Astrocyte of the spinal cord (primary cell): ENCODE results near the gene RBP3.

ENCODE experiments used
- DNase-seq: peaks from one replicate; pipeline ENCODE4 v3.0.0; 2011; ENCODE audit warnings: low read depth, low spot score
- H3K4me3 ChIP-seq: 2 replicates; pipeline ENCODE4 v1.5.1; 2011; ENCODE audit warnings: low read depth, mild to moderate bottlenecking, low read length, moderate library complexity
- CTCF ChIP-seq: IDR thresholded peaks from 2 replicates; pipeline ENCODE4 v1.5.1; 2012; ENCODE audit warnings: low read depth, mild to moderate bottlenecking, low read length, inconsistent platforms
- in situ Hi-C: cut with HindIII; loops from 2 replicates; pipeline ENCODE4 v1.10.0; 2017; ENCODE audit warnings: low sequenced_read_pairs

Gene RBP3

DNA sequence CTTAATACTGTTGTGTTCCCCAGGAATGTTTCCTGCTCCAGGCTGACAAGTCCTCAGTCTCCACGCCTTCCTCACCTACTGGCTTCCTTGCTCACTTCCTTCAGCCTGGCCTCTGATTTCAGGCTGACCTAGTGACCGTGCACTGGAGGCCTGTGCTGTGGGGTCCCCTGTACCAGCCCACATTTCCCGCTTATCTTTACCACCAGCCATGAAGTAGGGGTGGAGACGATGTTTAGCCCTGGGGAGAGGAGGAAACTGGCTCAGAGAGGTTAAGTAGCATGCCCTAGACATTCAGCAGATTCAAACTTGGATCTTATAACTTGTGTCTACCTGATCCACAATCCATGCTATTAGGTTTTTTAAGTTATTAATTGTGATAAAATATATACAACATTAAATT, 40.7 kb downstream of the RBP3 start:
- H3K4me3 ChIP-seq = no peak overlapping the region
- in situ Hi-C loops = no loop called here
- no peak for TF ChIP-seq CTCF
- DNase-seq = no peak

DNA sequence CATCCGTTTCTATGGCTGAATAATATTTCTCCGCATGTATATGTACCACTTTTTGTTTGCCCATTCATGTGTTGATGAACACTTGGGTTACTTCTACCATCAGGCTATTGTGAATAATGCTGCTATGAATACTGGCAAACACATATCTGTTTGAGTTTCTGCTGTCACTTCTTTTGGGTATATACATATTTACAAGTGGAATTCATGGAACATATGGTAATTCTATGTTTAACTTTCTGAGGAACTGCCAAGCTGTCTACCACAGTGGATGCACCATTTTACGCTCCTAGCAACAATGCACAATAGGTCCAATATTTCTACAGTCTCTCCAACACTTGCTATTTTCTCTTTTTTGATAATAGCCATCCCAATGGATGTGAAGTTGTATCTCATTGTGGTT, 41.5 kb downstream of the RBP3 start:
- in situ Hi-C loops = no loop called here
- DNase-seq = no peak
- H3K4me3 ChIP-seq = no peak overlapping the region
- TF ChIP-seq CTCF = no peak

DNA sequence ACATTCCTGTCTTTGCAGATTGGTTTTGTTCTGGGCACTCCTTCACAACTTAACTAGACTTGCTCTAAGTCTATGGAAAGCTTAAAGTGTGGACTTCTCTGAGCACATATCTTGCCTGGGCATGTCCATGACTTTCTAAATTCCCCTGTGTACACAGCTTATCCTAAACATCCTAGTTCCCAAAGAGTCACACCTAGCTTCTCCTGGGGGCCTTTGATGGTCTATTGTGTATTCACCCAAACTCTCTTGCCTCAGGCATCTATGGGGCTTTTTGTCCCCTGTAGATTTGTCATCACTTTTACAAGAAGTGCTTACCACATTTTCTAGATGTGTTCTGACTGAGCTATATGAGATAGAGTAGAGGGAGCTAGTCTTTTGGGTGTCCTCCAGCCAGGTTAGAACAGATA, 48.2 kb downstream of the RBP3 start:
- no peak for DNase-seq
- H3K4me3 ChIP-seq = no peak overlapping the region
- no peak for TF ChIP-seq CTCF

GRCh38 chr10:47397256-47397655, 49.1 kb downstream of the RBP3 start:
- in situ Hi-C loops = no loop called here
- H3K4me3 ChIP-seq = no peak overlapping the region
- no peak for TF ChIP-seq CTCF
- DNase-seq = no peak

More for the DNA sequence above, 48.2 kb downstream of the RBP3 start:
- in situ Hi-C loops = no loop called here

- no peak overlapping the region for H3K4me3 ChIP-seq
- TF ChIP-seq CTCF = no peak
- in situ Hi-C loops = no loop called here
- no peak for DNase-seq
Measured at GRCh38 chr10:47400251-47400650, 52.1 kb downstream of the RBP3 start.

GRCh38 chr10:47400786-47401185, 52.6 kb downstream of the RBP3 start:
- in situ Hi-C loops = no loop called here
- no peak overlapping the region for H3K4me3 ChIP-seq
- DNase-seq = no peak
- no peak for TF ChIP-seq CTCF

DNA sequence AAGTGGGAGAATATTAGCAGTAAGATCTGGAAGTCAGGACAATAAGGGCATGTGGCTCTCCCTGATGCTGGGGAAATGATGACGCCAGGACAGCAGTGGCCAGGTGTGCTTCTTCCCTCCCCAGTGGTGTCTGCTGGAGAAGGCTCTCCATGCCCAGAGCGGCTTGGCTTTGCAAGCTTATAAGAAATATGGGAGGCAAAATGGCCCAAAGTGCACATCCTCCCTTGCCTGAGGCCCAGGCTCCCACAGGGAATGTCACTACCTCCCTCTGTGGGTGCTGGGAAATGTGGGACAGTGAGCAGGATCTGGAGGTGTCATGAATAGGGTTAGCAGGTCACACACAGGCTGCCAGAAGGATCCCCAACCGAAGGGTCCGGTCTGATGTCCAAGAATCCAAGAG, 53.0 kb downstream of the RBP3 start:
- in situ Hi-C loops = no loop called here
- no peak for DNase-seq
- no peak for TF ChIP-seq CTCF
- H3K4me3 ChIP-seq = no peak overlapping the region
